ENCODE data around the gene MACROD2. TPM values are rescaled to one million over a fixed set of nuclear protein-coding genes. Genes with fewer than 3 reads are reported as not detected.

Gene MACROD2
- total and polyA plus RNA-seq, 2 of the 4 experiments (the other 2 are of a cell fraction), result not detected

GRCh38 chr20:14828459-14828858, 833.1 kb downstream of the MACROD2 start:
- H3K36me3 ChIP-seq (ENCODE audit: control insufficient read depth, insufficient read depth, low read length), result no peaks in the 10 kb centered on the region
- intact Hi-C loops (cut with micrococcal nuclease) (no loop called here), dilution Hi-C loops (cut with HindIII; ENCODE audit: low sequenced_read_pairs, unreplicated experiment) (no loop called here), in situ Hi-C loops (cut with MboI; ENCODE audit: low sequenced_read_pairs) (no loop called here)
- no peak overlapping the region for H3K56ac ChIP-seq (ENCODE audit: extremely low read depth, insufficient read depth, low read length)
- no peak overlapping the region for H3K4me2 ChIP-seq (ENCODE audit: low read depth, low read length)
- H2AFZ ChIP-seq (replicated peaks; ENCODE audit: low read length, poor library complexity), result no peak overlapping the region
- H3K79me1 ChIP-seq (ENCODE audit: low read depth in 1 of 2, low read length in 2 of 2), result no peaks in the 10 kb centered on the region
- H3K23ac ChIP-seq (ENCODE audit: low read depth, low read length), result no peak overlapping the region
- H2AK9ac ChIP-seq (replicated peaks; ENCODE audit: low read depth, low read length, poor library complexity), result no peak overlapping the region
- H2BK20ac ChIP-seq (ENCODE audit: low read depth, low read length), result no peak overlapping the region
- ChIA-PET CTCF (no interaction called here), POLR2A (ENCODE audit: unreplicated experiment) (no interaction called here)
- no peak overlapping the region for H4K8ac ChIP-seq (ENCODE audit: low read depth in 2 of 2, low read length in 2 of 2)
- H3K4me1 ChIP-seq (ENCODE audit: control insufficient read depth, insufficient read depth, low read length), result no peaks in the 10 kb centered on the region
- H3K4ac ChIP-seq (ENCODE audit: low read depth, low read length), result no peak overlapping the region
- no peak overlapping the region for H2BK120ac ChIP-seq (ENCODE audit: low read depth, low read length)
- no peaks in the 10 kb centered on the region for H3K27me3 ChIP-seq (ENCODE audit: control insufficient read depth, insufficient read depth, low read length)
- WGBS, 2 experiments (ENCODE audit: extremely low coverage in 2 of 2, insufficient read length in 1 of 2), result no CpG with 5 or more reads among the region's 1 CpG
- H2AK5ac ChIP-seq (ENCODE audit: low read depth, low read length), result no peak overlapping the region
- H3K9ac ChIP-seq (ENCODE audit: low read depth, low read length), result no peak overlapping the region
- no peak overlapping the region for H3K14ac ChIP-seq (replicated peaks; ENCODE audit: low read depth, low read length)
- H4K20me1 ChIP-seq (ENCODE audit: insufficient read depth, low read length), result no peaks in the 10 kb centered on the region
- H2BK15ac ChIP-seq (ENCODE audit: low read depth, low read length), result no peak overlapping the region
- H4K91ac ChIP-seq (ENCODE audit: insufficient read depth, low read depth, low read length), result no peak overlapping the region
- DNase-seq (no peak), ATAC-seq (ENCODE audit: low read depth) (no peak)
- H3K9me3 ChIP-seq (ENCODE audit: control insufficient read depth, insufficient read depth, low read length), result peaks cover 4% of the 10 kb centered on the region
- TF ChIP-seq SMC3 (IDR thresholded peaks at IDR 0.05; ENCODE audit: low read depth, low read length) (no peak), NFE2L2 (IDR thresholded peaks at IDR 0.05; ENCODE audit: low read depth, low read length) (no peak), RFX5 (IDR thresholded peaks at IDR 0.05; ENCODE audit: low read depth, low read length) (no peak), MAZ (IDR thresholded peaks at IDR 0.05; ENCODE audit: borderline replicate concordance, low read depth, low read length) (no peak), BHLHE40 (IDR thresholded peaks at IDR 0.05; ENCODE audit: low read depth, low read length) (no peak), RAD21 (IDR thresholded peaks at IDR 0.05; ENCODE audit: low read length) (no peak), CHD1 (IDR thresholded peaks at IDR 0.05; ENCODE audit: low read depth, low read length) (no peak), POLR2A (IDR thresholded peaks at IDR 0.05; ENCODE audit: low read depth, low read length) (no peak), CTCF (conservative IDR thresholded peaks at IDR 0.05; ENCODE audit: low read depth, low read length) (no peak), ELK1 (IDR thresholded peaks at IDR 0.05; ENCODE audit: borderline replicate concordance, low read depth, low read length) (no peak)
- H2BK5ac ChIP-seq (ENCODE audit: low read depth, low read length, poor library complexity, severe bottlenecking), result no peak overlapping the region
- no peak overlapping the region for H3K4me3 ChIP-seq (ENCODE audit: insufficient read depth, low read depth, low read length)
- no peak overlapping the region for H3K18ac ChIP-seq (ENCODE audit: low read depth, low read length)
- no peaks in the 10 kb centered on the region for H3K9me1 ChIP-seq (ENCODE audit: insufficient read depth, low read length)
- BruUV-seq (replicated peaks), result no TSS peak
- H3K27ac ChIP-seq (ENCODE audit: insufficient read depth, low read length), result no peak overlapping the region
- no peak overlapping the region for H4K5ac ChIP-seq (ENCODE audit: low read depth, low read length)

Data from IMR-90 (cell line).